Measurements from ENCODE around the gene CDK11B.

GRCh38 chr1:1605034-1605591 is 53.7 kb downstream of the CDK11B start:
- TF ChIP-seq GABPA (IDR thresholded peaks at IDR 0.05; ENCODE audit: low read depth) (no peak), CTCF (IDR thresholded peaks at IDR 0.05; ENCODE audit: insufficient read depth, low read length) (no peak), POLR2AphosphoS5 (IDR thresholded peaks at IDR 0.05; ENCODE audit: low read depth) (no peak)
- TF ChIP-seq, protein P1, sequence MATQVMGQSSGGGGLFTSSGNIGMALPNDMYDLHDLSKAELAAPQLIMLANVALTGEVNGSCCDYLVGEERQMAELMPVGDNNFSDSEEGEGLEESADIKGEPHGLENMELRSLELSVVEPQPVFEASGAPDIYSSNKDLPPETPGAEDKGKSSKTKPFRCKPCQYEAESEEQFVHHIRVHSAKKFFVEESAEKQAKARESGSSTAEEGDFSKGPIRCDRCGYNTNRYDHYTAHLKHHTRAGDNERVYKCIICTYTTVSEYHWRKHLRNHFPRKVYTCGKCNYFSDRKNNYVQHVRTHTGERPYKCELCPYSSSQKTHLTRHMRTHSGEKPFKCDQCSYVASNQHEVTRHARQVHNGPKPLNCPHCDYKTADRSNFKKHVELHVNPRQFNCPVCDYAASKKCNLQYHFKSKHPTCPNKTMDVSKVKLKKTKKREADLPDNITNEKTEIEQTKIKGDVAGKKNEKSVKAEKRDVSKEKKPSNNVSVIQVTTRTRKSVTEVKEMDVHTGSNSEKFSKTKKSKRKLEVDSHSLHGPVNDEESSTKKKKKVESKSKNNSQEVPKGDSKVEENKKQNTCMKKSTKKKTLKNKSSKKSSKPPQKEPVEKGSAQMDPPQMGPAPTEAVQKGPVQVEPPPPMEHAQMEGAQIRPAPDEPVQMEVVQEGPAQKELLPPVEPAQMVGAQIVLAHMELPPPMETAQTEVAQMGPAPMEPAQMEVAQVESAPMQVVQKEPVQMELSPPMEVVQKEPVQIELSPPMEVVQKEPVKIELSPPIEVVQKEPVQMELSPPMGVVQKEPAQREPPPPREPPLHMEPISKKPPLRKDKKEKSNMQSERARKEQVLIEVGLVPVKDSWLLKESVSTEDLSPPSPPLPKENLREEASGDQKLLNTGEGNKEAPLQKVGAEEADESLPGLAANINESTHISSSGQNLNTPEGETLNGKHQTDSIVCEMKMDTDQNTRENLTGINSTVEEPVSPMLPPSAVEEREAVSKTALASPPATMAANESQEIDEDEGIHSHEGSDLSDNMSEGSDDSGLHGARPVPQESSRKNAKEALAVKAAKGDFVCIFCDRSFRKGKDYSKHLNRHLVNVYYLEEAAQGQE (IDR thresholded peaks at IDR 0.05; ENCODE audit: insufficient replicate concordance, low read depth): no peak

All from HL-60 (cell line).